HepG2 (cell line): ENCODE data around the gene CDKN1A. TPM values are rescaled to one million over a fixed set of nuclear protein-coding genes. Genes with fewer than 3 reads are reported as not detected.

Experiments
- ATAC-seq: fragments of 200-7000 bp; cut with Tn5 transposase; 3 replicates; pipeline ENCODE4 v1.9.1; 2020; ENCODE audit warnings: mild to moderate bottlenecking, moderate library complexity
- BruUV-seq: library from RNA; stranded (reverse); fragments of 400-500 nt; replicated peaks from 2 replicates; lab custom pipeline; 2021; lab: Mats Ljungman, UMichigan
- CTCF ChIA-PET: fragments of 300-600 bp; formaldehyde crosslinking; extraction: SDS; loops from one replicate; lab custom pipeline; 2021; ENCODE audit warnings: low total read pairs, inconsistent platforms, low intra/inter-chr PET ratio; lab: Yijun Ruan, JAX
- POLR2A ChIA-PET: fragments of 350-600 bp; sonication (Branson Sonifier 250); formaldehyde crosslinking; loops from one replicate; lab custom pipeline; 2020; ENCODE audit warnings: antibody characterized with exemption, inconsistent platforms; lab: Yijun Ruan, JAX
- DNase-seq: peaks from one replicate; pipeline ENCODE4 v3.0.0-alpha.2; 2015; ENCODE audit warnings: low spot score
- FAIRE-seq: peaks from 3 replicates; lab custom pipeline; 2011; peaks lifted over from hg19 to GRCh38; lab: Jason Lieb, UNC
- H2AFZ ChIP-seq: one replicate; pipeline ENCODE4 v1.6.1; 2011; ENCODE audit warnings: low read length, inconsistent platforms
- H3K27ac ChIP-seq: fragments of 300-600 bp; 3 replicates; pipeline ENCODE4 v1.8.0; 2011; ENCODE audit warnings: mixed run types, mild to moderate bottlenecking, mixed read lengths, low read length, inconsistent platforms; ENCODE audit not compliant: insufficient read depth; ENCODE audit errors: extremely low read length
- H3K27me3 ChIP-seq, 2 experiments: fragments of 200-600 bp in 1 of 2; 2 replicates in 1 of 2; 3 replicates in 1 of 2; pipeline versions ENCODE4 v1.6.0 to v1.8.0; 2011; ENCODE audit warnings: low read length in 2 of 2, mild to moderate bottlenecking in 2 of 2, moderate library complexity in 2 of 2, inconsistent platforms in 1 of 2; ENCODE audit not compliant: insufficient read depth in 2 of 2, control insufficient read depth in 1 of 2
- H3K36me3 ChIP-seq, 2 experiments: fragments of 200-600 bp in 1 of 2; replicated peaks in 1 of 2; 2 replicates in 1 of 2; 3 replicates in 1 of 2; pipeline versions ENCODE4 v1.5.1 to v1.8.0; 2011; ENCODE audit warnings: low read length in 2 of 2, inconsistent platforms in 1 of 2; ENCODE audit not compliant: insufficient read depth in 2 of 2, control insufficient read depth in 1 of 2
- H3K4me1 ChIP-seq: 2 replicates; pipeline ENCODE4 v1.5.1; 2012; ENCODE audit warnings: low read length, inconsistent platforms; ENCODE audit not compliant: insufficient read depth
- H3K4me2 ChIP-seq: 2 replicates; pipeline ENCODE4 v1.6.0; 2011; ENCODE audit warnings: low read depth, low read length, inconsistent platforms
- H3K4me3 ChIP-seq, 3 experiments: fragments of 200-600 bp in 1 of 3; sonication (generic), shearing (Covaris generic) in 1 of 3; replicated peaks in 1 of 3; 2 replicates each; pipeline ENCODE4 v1.5.1; 2011 to 2016; ENCODE audit warnings: low read length in 3 of 3, inconsistent platforms in 2 of 3, low read depth in 2 of 3, mild to moderate bottlenecking in 2 of 3, control low read depth in 1 of 3, mixed read lengths in 1 of 3; ENCODE audit not compliant: insufficient read depth in 1 of 3
- H3K79me2 ChIP-seq: one replicate; pipeline ENCODE4 v1.6.1; 2011; ENCODE audit warnings: low read length, inconsistent platforms; ENCODE audit not compliant: insufficient read depth
- H3K9ac ChIP-seq: 2 replicates; pipeline ENCODE4 v1.6.0; 2011; ENCODE audit warnings: mild to moderate bottlenecking, low read depth, low read length, inconsistent platforms; ENCODE audit not compliant: insufficient read depth
- H3K9me3 ChIP-seq: 2 replicates; pipeline ENCODE4 v1.5.1; 2012; ENCODE audit warnings: mild to moderate bottlenecking, low read length
- H4K20me1 ChIP-seq: 2 replicates; pipeline ENCODE4 v1.6.0; 2011; ENCODE audit warnings: inconsistent platforms, mild to moderate bottlenecking, low read length, moderate library complexity; ENCODE audit not compliant: insufficient read depth
- DNMT1 ChIP-seq: sonication (generic); formaldehyde crosslinking; IDR thresholded peaks from 2 replicates; pipeline ENCODE4 v1.5.1; 2020; ENCODE audit warnings: mild to moderate bottlenecking, missing genetic modification reagents
- FOXJ3 ChIP-seq: sonication (generic); formaldehyde crosslinking; IDR thresholded peaks from 2 replicates; pipeline ENCODE4 v1.4.0; 2020; ENCODE audit warnings: missing genetic modification reagents, mild to moderate bottlenecking, borderline replicate concordance
- GABPB1 ChIP-seq: IDR thresholded peaks from 2 replicates; pipeline ENCODE4 v1.6.1; 2016; ENCODE audit warnings: mild to moderate bottlenecking, missing genetic modification reagents, moderate library complexity, missing compliant biosample characterization
- MATR3 ChIP-seq: sonication (generic); formaldehyde crosslinking; IDR thresholded peaks from 2 replicates; pipeline ENCODE4 v1.4.0; 2020; ENCODE audit warnings: missing genetic modification reagents
- TEAD2 ChIP-seq: sonication (generic); formaldehyde crosslinking; IDR thresholded peaks from 2 replicates; pipeline ENCODE4 v1.9.0; 2021; ENCODE audit warnings: missing genetic modification reagents
- WIZ ChIP-seq: sonication (generic); formaldehyde crosslinking; IDR thresholded peaks from 2 replicates; pipeline ENCODE4 v1.5.1; 2020; ENCODE audit warnings: mild to moderate bottlenecking, missing genetic modification reagents
- YEATS2 ChIP-seq: sonication (generic); formaldehyde crosslinking; IDR thresholded peaks from 2 replicates; pipeline ENCODE4 v1.4.0; 2020; ENCODE audit warnings: missing genetic modification reagents, borderline replicate concordance
- WGBS: methylation state at CpG from one replicate; pipeline ENCODE4 v1.1.6; 2017; ENCODE audit warnings: low lambda C conversion rate; 5-methylcytosine and 5-hydroxymethylcytosine counted together
- in situ Hi-C: cut with HindIII; loops from 2 replicates; pipeline ENCODE4 v1.10.0; 2017; ENCODE audit warnings: low pct_unique_long_range_greater_than_20kb; ENCODE audit not compliant: extremely low pct_ligation_motif_present
- intact Hi-C: fragments of 100-400 bp; cut with micrococcal nuclease; formaldehyde crosslinking; loops from one replicate; pipeline ENCODE4 v1.10.0; 2022; ENCODE audit not compliant: unreplicated experiment
- polyA plus RNA-seq, 8 experiments: library from polyadenylated mRNA; depleted of rRNA in 3 of 8; stranded (reverse) in 7 of 8; unstranded in 1 of 8; fragments of >200 nt; fragmentation: Illumina TruSeq in 4 of 8; extraction: Trizol in 4 of 8; gene quantifications; 2 replicates each; pipeline versions ENCODE4 v1.2.1 to v1.2.3, GENCODE V29; 2011 to 2016; ENCODE audit warnings: low read depth in 4 of 8, missing spikeins in 1 of 8, mixed read lengths in 1 of 8; ENCODE audit not compliant: insufficient read depth in 1 of 8
- total RNA-seq, 5 experiments: library from RNA; depleted of rRNA; stranded (reverse); fragments of >200 nt; fragmentation: Illumina TruSeq; extraction: Trizol; gene quantifications; 2 replicates each; pipeline ENCODE4 v1.2.3, GENCODE V29; 2016; ENCODE audit warnings: low read depth in 1 of 5
- TF ChIP-seq, protein P1 (sequence below): sonication (generic); formaldehyde crosslinking; IDR thresholded peaks from 2 replicates; pipeline ENCODE4 v1.5.0; 2020; ENCODE audit warnings: mild to moderate bottlenecking, missing genetic modification reagents

CDKN1A gene
- total and polyA plus RNA-seq, 2 of the 13 experiments (the other 11 are each of a cell fraction or from before 2014, with no cell fraction given) = 60.7 to 92.1 TPM

DNA sequence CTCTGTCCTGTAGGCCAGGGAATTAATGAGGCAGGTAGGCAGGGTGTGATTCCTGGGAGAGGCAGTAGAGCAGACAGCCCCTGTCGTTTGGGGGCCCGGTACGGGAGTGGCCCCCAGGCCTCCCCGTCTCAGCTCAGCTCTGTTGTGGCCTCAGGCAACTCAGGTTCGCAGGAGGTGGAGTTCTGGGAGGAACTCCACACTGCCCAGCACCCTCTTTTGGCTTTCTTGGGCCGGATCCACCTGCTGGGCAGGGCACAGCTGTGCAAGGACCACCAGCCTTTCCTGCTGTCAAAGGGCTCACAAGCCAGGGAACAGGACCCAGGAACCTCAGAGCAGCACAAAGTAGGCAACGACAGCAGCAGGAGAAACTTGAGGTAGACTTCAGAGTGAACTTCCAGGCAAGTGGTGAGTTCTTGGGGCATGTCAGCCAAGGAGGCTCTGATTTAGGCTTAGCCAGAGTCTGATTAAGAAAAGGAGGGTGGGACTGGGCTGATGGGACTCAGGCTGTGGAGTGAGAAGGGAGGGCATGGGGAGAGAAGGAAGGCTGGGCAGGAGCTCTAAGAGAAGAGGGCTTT is 56.1 kb downstream of the CDKN1A start:
- TF ChIP-seq WIZ (CRISPR knock-in tag) (no peak), TEAD2 (CRISPR knock-in tag) (no peak), DNMT1 (CRISPR knock-in tag) (no peak), YEATS2 (no peak), GABPB1 (CRISPR knock-in tag) (no peak), FOXJ3 (CRISPR knock-in tag) (no peak), MATR3 (CRISPR knock-in tag) (no peak)
- TF ChIP-seq, protein P1, sequence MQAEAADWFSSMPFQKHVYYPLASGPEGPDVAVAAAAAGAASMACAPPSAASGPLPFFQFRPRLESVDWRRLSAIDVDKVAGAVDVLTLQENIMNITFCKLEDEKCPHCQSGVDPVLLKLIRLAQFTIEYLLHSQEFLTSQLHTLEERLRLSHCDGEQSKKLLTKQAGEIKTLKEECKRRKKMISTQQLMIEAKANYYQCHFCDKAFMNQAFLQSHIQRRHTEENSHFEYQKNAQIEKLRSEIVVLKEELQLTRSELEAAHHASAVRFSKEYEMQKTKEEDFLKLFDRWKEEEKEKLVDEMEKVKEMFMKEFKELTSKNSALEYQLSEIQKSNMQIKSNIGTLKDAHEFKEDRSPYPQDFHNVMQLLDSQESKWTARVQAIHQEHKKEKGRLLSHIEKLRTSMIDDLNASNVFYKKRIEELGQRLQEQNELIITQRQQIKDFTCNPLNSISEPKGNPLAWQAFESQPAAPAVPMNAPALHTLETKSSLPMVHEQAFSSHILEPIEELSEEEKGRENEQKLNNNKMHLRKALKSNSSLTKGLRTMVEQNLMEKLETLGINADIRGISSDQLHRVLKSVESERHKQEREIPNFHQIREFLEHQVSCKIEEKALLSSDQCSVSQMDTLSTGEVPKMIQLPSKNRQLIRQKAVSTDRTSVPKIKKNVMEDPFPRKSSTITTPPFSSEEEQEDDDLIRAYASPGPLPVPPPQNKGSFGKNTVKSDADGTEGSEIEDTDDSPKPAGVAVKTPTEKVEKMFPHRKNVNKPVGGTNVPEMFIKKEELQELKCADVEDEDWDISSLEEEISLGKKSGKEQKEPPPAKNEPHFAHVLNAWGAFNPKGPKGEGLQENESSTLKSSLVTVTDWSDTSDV = no peak
- TF ChIP-seq, all 625 proteins: peak for 0
- H3K36me3 ChIP-seq = no peaks in the 10 kb centered on the region
- no peak for FAIRE-seq
- H3K4me1 ChIP-seq = no peaks in the 10 kb centered on the region
- ATAC-seq = peak; percentile 21; the same call in 1 of the 3 replicates
- WGBS = 17% methylated on average over 4 of the region's 7 CpGs
- no peak overlapping the region for H3K4me3 ChIP-seq
- no peaks in the 10 kb centered on the region for H3K9me3 ChIP-seq
- no peak overlapping the region for H3K4me2 ChIP-seq
- ChIA-PET POLR2A (no interaction called here), CTCF (no interaction called here)
- in situ Hi-C loops = no loop called here
- H4K20me1 ChIP-seq = no peaks in the 10 kb centered on the region
- H3K9ac ChIP-seq = no peak overlapping the region
- peaks cover 13 to 81% of the 10 kb centered on the region in 2 experiments for H3K27me3 ChIP-seq
- no peak overlapping the region for H2AFZ ChIP-seq
- BruUV-seq = no TSS peak
- DNase-seq = no peak
- intact Hi-C loops = no loop called here
- no peak overlapping the region for H3K27ac ChIP-seq
- H3K79me2 ChIP-seq = no peaks in the 10 kb centered on the region
